Activated B cell treated with CpG ODN at 0.5 μM for 24 hours (primary cell): ENCODE data around the gene AP1M1. TPM values are rescaled to one million over a fixed set of nuclear protein-coding genes. Genes with fewer than 3 reads are reported as not detected.
"Not testable (repeated sequence)": the region's sequence is repeated elsewhere in the genome, so short reads cannot be mapped to it uniquely, and the experiment has no call there.

Experiments
- ATAC-seq: fragments of 200-7000 bp; cut with Tn5 transposase; one replicate; pipeline ENCODE4 v1.10.0; 2021; ENCODE audit warnings: low read depth, mild to moderate bottlenecking, moderate library complexity
- CTCF ChIA-PET: fragments of 350-600 bp; sonication (Branson Sonifier 250); formaldehyde crosslinking; loops from one replicate; lab custom pipeline; 2021; ENCODE audit warnings: antibody characterized with exemption; lab: Charles Lee
- POLR2A ChIA-PET: fragments of 350-600 bp; sonication (Branson Sonifier 250); formaldehyde crosslinking; loops from one replicate; lab custom pipeline; 2021; ENCODE audit warnings: antibody characterized with exemption; lab: Charles Lee
- DNase-seq: peaks from one replicate; pipeline ENCODE4 v3.0.0; 2022
- H3K27ac Mint-ChIP-seq: one replicate; pipeline ENCODE4 v1.8.0; 2020; ENCODE audit warnings: mixed read lengths
- H3K27me3 Mint-ChIP-seq: one replicate; pipeline ENCODE4 v1.8.0; 2021; ENCODE audit warnings: mixed read lengths
- H3K36me3 Mint-ChIP-seq: one replicate; pipeline ENCODE4 v1.8.0; 2021; ENCODE audit warnings: low read depth, mixed read lengths
- H3K4me1 Mint-ChIP-seq: one replicate; pipeline ENCODE4 v1.8.0; 2021; ENCODE audit warnings: mixed read lengths
- H3K4me3 Mint-ChIP-seq: one replicate; pipeline ENCODE4 v1.8.0; 2020; ENCODE audit warnings: mild to moderate bottlenecking, mixed read lengths
- H3K9me3 Mint-ChIP-seq: one replicate; pipeline ENCODE4 v1.8.0; 2020; ENCODE audit warnings: mixed read lengths
- intact Hi-C: fragments of 100-400 bp; cut with micrococcal nuclease; formaldehyde crosslinking; loops from one replicate; pipeline ENCODE4 v1.15.1; 2024
- total RNA-seq: library from RNA; stranded (reverse); gene quantifications from 2 replicates; pipeline ENCODE4 v1.2.3, GENCODE V29; 2022
- TF ChIP-seq, protein P1 (sequence below): fragments of 200-600 bp; IDR thresholded peaks from one replicate; pipeline ENCODE4 v1.8.0; 2022; ENCODE audit warnings: antibody characterized with exemption, mild to moderate bottlenecking

The AP1M1 gene
- total RNA-seq, 1 donor from 2014 or later = 87.5 TPM

DNA sequence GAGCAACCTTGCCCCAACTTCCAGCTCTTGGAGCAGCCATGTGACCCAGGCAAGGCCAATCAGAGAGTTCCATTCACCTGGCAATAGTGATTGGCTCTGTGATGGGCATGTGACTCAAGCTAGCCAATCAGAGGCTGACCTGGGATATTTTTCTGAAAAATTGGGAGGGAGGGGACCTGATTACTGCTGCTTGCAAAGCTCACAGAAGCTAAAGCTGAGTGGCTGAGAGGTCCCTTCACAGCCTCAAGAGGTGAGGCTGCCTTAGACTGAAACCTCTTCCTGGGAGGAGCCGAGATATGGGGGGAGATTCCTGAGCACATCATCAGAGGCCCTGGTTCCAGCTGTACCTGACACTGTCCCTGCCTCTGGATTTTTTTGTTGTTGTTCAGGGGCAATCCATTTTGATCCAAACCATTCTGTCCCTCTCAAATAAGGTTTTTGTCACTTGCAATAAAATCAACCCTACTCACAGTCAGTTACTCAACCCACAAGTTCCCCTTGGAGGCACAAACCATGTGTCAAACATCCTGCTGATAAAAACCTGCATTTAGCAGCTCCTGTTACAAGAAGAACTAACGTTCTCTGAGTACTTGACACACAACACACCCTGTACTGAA, 29.1 kb upstream of the AP1M1 start:
- ATAC-seq = peak; percentile 74
- H3K4me3 Mint-ChIP-seq = no peak overlapping the region
- TF ChIP-seq, protein P1, sequence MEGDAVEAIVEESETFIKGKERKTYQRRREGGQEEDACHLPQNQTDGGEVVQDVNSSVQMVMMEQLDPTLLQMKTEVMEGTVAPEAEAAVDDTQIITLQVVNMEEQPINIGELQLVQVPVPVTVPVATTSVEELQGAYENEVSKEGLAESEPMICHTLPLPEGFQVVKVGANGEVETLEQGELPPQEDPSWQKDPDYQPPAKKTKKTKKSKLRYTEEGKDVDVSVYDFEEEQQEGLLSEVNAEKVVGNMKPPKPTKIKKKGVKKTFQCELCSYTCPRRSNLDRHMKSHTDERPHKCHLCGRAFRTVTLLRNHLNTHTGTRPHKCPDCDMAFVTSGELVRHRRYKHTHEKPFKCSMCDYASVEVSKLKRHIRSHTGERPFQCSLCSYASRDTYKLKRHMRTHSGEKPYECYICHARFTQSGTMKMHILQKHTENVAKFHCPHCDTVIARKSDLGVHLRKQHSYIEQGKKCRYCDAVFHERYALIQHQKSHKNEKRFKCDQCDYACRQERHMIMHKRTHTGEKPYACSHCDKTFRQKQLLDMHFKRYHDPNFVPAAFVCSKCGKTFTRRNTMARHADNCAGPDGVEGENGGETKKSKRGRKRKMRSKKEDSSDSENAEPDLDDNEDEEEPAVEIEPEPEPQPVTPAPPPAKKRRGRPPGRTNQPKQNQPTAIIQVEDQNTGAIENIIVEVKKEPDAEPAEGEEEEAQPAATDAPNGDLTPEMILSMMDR = no peak
- intact Hi-C loops = no loop called here
- ChIA-PET POLR2A (interaction anchor here (0.6 to 3.9 kb wide), 10 partner anchors 9 to 92 kb away, joined by 3 to 21 read pairs (median 5); partner anchors contain the start of genes HSH2D and TPM4), CTCF (interaction anchor here (1.2 kb wide), 1 partner anchor 127 kb away, joined by 3 read pairs; no protein-coding TSS in a partner anchor)
- peaks cover 22% of the 10 kb centered on the region for H3K4me1 Mint-ChIP-seq
- H3K27ac Mint-ChIP-seq = peak overlapping the region; percentile 61
- no peak for DNase-seq
- no peaks in the 10 kb centered on the region for H3K36me3 Mint-ChIP-seq
- H3K27me3 Mint-ChIP-seq = no peaks in the 10 kb centered on the region
- H3K9me3 Mint-ChIP-seq = no peaks in the 10 kb centered on the region

DNA sequence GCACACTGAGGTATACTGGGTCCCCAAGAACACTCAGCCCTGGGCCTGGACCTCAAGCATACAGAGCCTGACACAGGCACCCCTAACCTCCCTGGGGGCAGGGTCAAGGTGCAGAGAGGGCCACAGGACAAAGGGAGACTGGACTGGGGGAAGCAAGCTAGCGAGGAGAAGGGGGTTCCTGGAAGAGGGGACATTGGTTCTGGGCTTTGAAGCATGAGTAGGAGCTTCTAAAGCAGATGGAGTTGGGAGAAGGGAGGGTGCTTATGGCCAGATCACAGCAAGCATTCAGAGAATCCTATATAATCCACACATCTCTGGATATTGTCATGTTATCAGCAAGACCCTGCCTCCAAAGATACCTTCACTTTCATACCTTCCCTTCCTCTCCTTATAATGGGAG, 27.6 kb upstream of the AP1M1 start:
- Mint-ChIP-seq H3K36me3 (no peaks in the 10 kb centered on the region), H3K27me3 (no peaks in the 10 kb centered on the region), H3K9me3 (no peaks in the 10 kb centered on the region), H3K4me1 (peaks cover 22% of the 10 kb centered on the region), H3K27ac (no peak overlapping the region), H3K4me3 (no peak overlapping the region)
- TF ChIP-seq, protein P1 = no peak
- POLR2A ChIA-PET = interaction anchor here (0.8 to 3.9 kb wide), 3 partner anchors 12 to 23 kb away, joined by 4 to 21 read pairs (median 5); no protein-coding TSS in a partner anchor
- intact Hi-C loops = no loop called here
- no peak for DNase-seq
- CTCF ChIA-PET = interaction anchor here (1.2 kb wide), 1 partner anchor 128 kb away, joined by 3 read pairs; no protein-coding TSS in a partner anchor
- no peak for ATAC-seq

DNA sequence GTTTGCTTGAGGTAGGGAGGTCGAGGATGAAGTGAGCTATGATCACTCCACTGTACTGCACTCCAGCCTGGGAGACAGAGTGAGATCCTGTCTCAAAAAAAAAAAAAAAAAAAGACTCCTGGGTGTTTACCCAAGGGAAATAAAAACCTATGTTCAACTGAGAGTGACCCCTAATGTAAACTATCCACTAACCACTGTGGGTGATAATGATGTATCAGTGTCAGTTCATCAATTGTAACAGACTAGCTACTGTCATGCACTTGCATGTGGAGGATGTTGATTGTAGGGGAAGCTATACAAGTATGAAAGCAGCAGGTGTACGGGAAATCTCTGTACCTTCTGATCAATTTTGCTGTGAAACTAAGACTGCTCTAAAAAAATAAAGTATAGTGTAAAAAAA, 21.8 kb upstream of the AP1M1 start:
- no peaks in the 10 kb centered on the region for H3K9me3 Mint-ChIP-seq
- ChIA-PET CTCF (no interaction called here), POLR2A (interaction anchor here (0.7 to 2.5 kb wide), 5 partner anchors 26 to 53 kb away, joined by 4 to 8 read pairs (median 4); no protein-coding TSS in a partner anchor)

DNA sequence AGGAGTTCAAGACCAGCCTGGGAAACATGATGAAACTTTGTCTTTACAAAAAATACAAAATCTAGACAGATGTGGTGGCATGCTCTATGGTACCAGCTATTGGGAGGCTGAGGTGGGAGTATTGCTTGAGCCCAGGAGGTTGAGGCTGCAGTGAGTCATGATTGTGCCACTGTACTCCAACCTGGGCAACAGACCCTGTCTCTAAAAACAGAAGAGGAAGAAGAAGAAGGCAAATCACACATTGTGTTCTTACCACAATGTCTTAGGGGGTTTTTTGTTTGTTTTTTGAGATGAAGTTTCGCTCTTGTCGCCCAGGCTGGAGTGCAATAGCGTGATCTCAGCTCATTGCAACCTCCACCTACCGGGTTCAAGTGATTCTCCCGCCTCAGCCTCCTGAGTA, 18.8 kb upstream of the AP1M1 start:
- ChIA-PET POLR2A (interaction anchor here (1.0 to 2.0 kb wide), 6 partner anchors 10 to 38 kb away, joined by 3 to 11 read pairs (median 6); partner anchors contain the start of gene HSH2D), CTCF (interaction anchor here (0.6 to 4.1 kb wide), 5 partner anchors 38 to 238 kb away, joined by 3 to 12 read pairs (median 3); no protein-coding TSS in a partner anchor)
- Mint-ChIP-seq H3K27ac (peak overlapping the region; percentile 59), H3K4me1 (peaks cover 20% of the 10 kb centered on the region)
- H3K4me3 Mint-ChIP-seq, H3K9me3 Mint-ChIP-seq, H3K36me3 Mint-ChIP-seq, intact Hi-C loops, DNase-seq, H3K27me3 Mint-ChIP-seq: not testable (repeated sequence)
- peak; percentile 34 for ATAC-seq

More for the DNA sequence above, 21.8 kb upstream of the AP1M1 start:
- peaks cover 17% of the 10 kb centered on the region for H3K4me1 Mint-ChIP-seq
- TF ChIP-seq, protein P1 = no peak
- H3K27me3 Mint-ChIP-seq = no peaks in the 10 kb centered on the region
- H3K4me3 Mint-ChIP-seq = no peak overlapping the region
- no peak overlapping the region for H3K27ac Mint-ChIP-seq
- ATAC-seq (no peak), DNase-seq (no peak)
- H3K36me3 Mint-ChIP-seq = no peaks in the 10 kb centered on the region
- intact Hi-C loops = no loop called here

DNA sequence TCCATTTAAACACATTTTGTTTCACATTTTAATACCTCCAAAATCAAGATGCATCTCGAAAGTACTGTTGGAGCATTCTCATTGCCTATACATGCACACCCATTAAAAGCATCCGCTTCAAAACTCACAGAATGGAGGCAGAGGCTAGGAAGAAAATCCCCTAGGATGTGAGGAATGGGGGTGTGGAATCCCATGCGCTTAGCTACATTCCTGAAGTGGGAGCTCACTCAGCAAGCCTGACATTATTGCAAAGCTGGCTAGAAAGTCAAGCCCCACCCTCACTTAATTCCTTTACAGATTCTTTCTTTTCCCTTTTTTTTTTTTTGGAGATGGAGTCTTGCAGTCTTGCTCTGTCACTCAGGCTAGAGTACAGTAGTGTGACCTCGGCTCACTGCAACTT, 17.1 kb upstream of the AP1M1 start:
- ATAC-seq = no peak
- Mint-ChIP-seq H3K27me3 (no peaks in the 10 kb centered on the region), H3K36me3 (peaks cover 6% of the 10 kb centered on the region), H3K27ac (no peak overlapping the region), H3K4me1 (peaks cover 29% of the 10 kb centered on the region), H3K9me3 (no peaks in the 10 kb centered on the region), H3K4me3 (no peak overlapping the region)
- POLR2A ChIA-PET = interaction anchor here (0.6 to 2.2 kb wide), 8 partner anchors 29 to 221 kb away, joined by 3 to 16 read pairs (median 5); partner anchors contain the start of genes RAB8A and TPM4
- intact Hi-C loops = no loop called here
- CTCF ChIA-PET = interaction anchor here (1.6 to 4.1 kb wide), 5 partner anchors 63 to 140 kb away, joined by 4 to 30 read pairs (median 5); no protein-coding TSS in a partner anchor
- DNase-seq = no peak
- TF ChIP-seq, protein P1 = no peak
